Fibroblast of the conjunctiva (primary cell): Measurements from ENCODE around the gene ANKRD12.

Source experiments
- DNase-seq: peaks from one replicate; pipeline ENCODE4 v3.0.0-alpha.2; 2010; ENCODE audit warnings: low read depth

Gene ANKRD12

DNA sequence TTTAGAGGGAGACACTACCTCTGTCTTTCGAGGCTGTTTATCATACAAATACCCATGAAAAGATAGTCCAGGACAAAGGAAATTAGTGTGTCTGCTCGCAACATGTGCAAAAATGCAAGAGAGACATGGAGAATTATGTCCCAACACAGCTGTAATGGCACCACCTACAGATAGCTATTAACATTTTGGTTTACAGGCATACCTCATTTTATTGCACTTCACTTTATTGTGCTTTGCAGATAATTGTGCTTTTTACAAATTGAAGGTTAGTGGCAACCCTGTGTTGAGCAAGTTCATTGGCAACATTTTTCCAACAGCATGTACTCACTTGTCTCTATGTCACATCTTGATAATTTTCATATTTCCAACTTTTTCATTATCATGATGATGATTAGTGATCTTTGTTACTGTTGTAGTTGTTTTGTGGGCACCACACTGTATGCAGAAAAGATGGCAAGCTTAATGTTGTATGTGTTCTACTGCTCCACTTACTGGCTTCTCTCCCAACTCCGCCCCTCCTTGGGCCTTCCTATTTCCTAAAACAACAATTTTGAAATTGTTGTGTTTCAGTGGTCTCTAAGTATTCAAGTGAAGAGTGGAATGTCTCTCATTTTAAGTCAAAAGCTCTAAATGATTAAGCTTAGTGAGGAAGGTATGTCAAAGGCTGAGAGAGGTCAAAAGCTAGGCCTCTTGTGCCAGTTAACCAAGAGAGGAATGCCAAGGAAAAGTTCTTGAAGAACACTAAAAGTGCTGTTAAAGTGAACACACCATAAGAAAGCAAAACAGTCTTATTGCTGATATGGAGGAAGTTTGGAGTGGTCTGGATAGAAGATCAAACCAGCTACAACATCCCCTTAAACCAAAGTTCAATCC, 52.0 kb downstream of the ANKRD12 start:
- no peak for DNase-seq

DNA sequence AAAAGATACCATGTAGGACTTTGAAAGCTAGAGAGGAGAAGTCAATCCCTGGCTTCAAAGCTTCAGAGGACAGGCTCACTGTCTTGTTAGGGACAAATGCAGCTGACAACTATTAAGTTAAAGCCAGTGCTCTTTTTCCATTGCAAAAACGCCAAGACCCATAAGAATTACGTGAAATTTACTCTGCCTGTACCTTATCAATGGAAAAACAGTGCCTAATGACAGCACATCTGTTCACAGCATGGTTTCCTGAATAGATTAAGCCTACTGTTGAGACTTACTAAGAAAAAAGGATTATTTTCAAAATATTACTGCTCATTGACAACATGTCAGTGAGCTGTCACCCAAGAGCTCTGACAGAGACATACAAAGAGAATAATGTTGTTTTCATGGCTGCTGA, 52.9 kb downstream of the ANKRD12 start:
- DNase-seq = no peak

GRCh38 chr18:9191658-9192256, 55.2 kb downstream of the ANKRD12 start:
- DNase-seq = no peak

DNA sequence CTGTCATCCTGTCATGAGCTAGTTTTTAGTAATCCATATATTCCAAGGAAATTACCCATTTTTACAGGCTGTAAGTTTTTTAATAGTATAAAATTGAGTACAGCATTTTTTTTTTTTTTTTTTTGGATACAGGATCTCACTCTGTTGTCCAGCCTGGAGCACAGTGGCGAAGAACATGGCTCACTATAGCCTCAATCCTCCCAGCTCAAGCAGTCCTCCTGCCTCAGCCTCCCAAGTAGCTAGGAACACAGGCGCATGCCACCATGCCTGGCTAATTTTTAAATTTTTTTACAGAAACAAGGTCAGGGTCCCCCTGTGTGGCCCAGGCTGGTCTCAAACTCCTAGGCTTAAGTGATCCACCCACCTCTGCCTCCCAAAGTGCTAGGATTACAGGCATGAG, 56.5 kb downstream of the ANKRD12 start:
- DNase-seq = no peak

DNA sequence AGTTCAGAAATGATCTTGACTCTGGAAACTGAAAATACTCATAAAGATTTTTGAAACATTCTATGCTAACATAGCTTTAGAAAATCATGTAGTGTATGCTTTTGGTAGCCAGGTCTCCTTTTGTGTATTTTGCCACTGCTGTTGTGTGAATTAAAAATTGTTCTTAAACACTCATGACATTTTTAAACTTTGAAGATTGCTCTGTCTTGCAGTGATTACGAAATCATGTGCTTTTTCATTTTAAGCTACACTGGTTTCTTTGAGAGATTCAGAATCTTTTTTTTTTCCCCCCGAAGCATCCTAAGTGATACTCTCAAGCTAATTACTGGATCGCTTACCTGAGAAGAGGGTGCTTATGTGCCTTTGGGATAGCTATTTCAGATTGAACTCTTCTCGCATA, 60.0 kb downstream of the ANKRD12 start:
- no peak for DNase-seq

GRCh38 chr18:9199681-9200080, 63.1 kb downstream of the ANKRD12 start:
- DNase-seq = no peak

DNA sequence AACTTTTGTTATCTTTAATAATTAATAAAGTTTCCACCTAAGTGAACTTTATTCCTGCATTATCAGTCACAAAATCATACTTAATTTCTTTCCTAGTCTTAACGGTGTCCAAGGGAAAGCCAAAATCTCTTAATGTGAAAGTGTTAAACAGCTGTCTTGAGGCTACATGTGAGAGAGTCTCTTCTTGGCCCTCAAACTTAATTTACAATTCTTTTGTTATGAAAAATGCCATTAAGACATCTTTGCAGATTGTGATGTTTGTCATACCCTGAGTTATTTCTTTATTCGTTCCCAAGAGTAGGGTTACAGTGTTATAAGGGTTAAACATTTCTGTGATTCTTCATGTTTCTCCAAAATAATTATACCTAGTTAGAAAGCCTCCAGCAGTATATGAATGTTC, 64.6 kb downstream of the ANKRD12 start:
- DNase-seq = no peak

- DNase-seq = no peak
Observed at GRCh38 chr18:9204659-9205058, 68.1 kb downstream of the ANKRD12 start.

DNA sequence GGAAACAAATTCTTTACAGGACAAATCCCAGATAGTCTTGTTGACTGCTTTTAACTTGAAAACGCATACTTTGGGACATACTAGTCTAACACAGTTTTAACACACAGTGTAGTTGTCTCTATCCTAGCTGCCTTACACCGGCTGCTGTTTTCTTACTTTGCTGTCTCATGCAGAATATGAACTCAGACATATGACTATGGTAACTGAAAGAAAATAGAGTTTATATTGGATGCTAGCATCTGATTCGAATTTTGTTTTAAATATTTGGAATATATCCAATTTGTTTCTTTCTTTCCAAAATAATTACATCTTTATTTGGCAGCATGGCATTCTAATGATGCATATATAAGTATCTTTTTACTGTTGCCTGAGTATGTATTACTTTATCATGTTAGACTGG, 69.8 kb downstream of the ANKRD12 start:
- DNase-seq = peak; percentile 10

- no peak for DNase-seq
Observed at GRCh38 chr18:9209279-9209678, 72.7 kb downstream of the ANKRD12 start.

- DNase-seq = no peak
Observed at GRCh38 chr18:9210966-9211365, 74.4 kb downstream of the ANKRD12 start.

- no peak for DNase-seq
Observed at GRCh38 chr18:9211955-9212354, 75.4 kb downstream of the ANKRD12 start.

GRCh38 chr18:9215221-9215933, 78.8 kb downstream of the ANKRD12 start:
- DNase-seq = no peak

- no peak for DNase-seq
Observed at GRCh38 chr18:9216459-9216858, 79.9 kb downstream of the ANKRD12 start.

DNA sequence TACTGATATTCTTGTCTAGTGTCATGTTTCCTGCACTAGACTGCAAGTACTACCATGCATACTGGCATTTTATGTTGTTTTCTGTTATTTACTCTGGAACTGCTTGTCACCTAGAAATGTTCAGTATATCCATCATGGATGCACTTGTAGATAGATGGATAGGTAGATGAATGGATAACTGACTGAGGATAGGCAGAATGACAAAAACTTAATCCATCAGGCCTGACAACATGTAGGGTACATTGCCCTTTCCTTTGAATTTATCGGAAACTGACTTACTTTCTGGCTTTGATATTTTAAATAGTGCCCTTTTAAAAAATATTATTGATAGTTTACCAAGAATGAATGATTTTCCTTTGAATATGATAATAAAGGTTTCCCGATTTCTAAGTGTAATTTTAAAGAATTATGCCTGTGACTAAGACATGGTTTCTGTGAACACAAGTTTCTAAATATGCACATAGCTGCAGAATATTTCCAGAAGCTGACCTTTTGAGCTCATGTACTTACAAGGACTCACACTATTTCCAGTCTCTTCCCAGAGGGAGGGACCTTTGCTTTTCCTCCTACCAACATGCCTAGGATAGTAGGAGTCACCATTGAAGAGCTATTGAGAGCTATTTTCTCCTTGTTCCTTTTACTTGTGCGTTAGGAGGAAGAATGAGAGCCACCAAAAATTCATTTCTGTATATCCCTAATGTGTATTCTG, 81.3 kb downstream of the ANKRD12 start:
- no peak for DNase-seq

GRCh38 chr18:9221040-9221439, 84.5 kb downstream of the ANKRD12 start:
- no peak for DNase-seq

GRCh38 chr18:9221661-9222060, 85.1 kb downstream of the ANKRD12 start:
- no peak for DNase-seq

GRCh38 chr18:9223356-9223755, 86.8 kb downstream of the ANKRD12 start:
- DNase-seq = no peak

GRCh38 chr18:9226463-9226862, 89.9 kb downstream of the ANKRD12 start:
- no peak for DNase-seq

DNA sequence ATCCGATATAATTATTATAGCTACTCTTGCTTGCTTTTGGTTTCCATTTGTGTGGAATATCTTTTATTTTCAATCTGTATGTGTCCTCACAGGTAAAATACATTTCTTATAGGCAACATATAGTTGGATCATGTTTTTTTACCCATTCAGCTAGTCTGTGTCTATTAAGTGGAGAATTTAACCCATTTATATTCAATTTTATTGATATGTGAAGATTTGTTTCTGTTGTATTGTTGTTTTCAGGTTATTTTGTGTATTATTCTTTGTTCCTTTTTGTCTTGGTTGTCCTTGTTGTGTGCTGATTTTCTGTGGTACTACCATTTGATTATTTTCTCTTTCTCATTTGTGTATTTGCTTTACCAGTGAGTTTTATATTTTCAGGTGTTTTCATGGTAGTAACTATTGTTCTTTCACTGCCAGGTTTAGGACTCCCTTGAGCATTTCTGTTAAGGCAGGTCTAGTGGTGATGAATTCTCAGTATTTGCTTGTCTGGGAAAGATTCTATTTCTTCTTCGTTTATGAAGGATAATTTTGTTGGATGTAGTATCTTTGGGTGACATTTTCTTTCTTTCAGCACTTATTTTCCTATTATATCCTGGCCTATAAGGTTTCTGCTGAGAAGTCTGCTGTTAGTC, 95.4 kb downstream of the ANKRD12 start:
- DNase-seq = no peak

DNA sequence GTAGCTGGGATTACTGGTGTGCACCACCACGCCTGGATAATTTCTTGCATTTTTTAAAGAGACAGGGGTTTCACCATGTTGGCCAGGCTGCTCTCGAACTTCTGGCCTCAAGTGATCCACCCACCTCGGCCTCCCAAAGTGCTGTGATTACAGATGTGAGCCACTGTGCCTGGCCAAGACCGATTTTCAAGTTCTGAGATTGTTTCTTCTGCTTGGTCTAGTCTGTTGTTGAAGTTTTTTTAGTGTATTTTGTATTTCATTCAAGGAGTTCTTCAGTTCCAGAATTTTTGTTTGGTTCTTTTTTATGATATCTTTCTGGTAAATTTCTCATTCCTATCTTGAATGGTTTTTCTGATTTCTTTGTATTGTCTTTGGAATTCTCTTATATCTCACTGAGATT, 96.4 kb downstream of the ANKRD12 start:
- no peak for DNase-seq
